H1 (cell line): ENCODE results near the gene TUBA3C. TPM values are rescaled to one million over a fixed set of nuclear protein-coding genes. Genes with fewer than 3 reads are reported as not detected.

Experiments
- ASH2L ChIP-seq: fragments of 200-600, 300-600 bp; sonication (generic); IDR thresholded peaks from one replicate; pipeline ENCODE4 v1.7.1; 2017; ENCODE audit warnings: low read length
- CHD7 ChIP-seq: fragments of 300-600 bp; sonication (generic); IDR thresholded peaks from 2 replicates; pipeline ENCODE4 v1.7.1; 2012; ENCODE audit warnings: low read length, moderate library complexity, mild to moderate bottlenecking, inconsistent platforms; ENCODE audit not compliant: insufficient replicate concordance
- CREB1 ChIP-seq: IDR thresholded peaks from 2 replicates; pipeline ENCODE4 v1.6.1; 2012; ENCODE audit warnings: inconsistent platforms
- FOSL1 ChIP-seq: IDR thresholded peaks from 2 replicates; pipeline ENCODE4 v1.6.1; 2011; ENCODE audit warnings: mild to moderate bottlenecking, low read depth, low read length, moderate library complexity; ENCODE audit not compliant: insufficient read depth
- MAX ChIP-seq: IDR thresholded peaks from 2 replicates; pipeline ENCODE4 v1.6.1; 2012; ENCODE audit warnings: inconsistent platforms
- POU5F1 ChIP-seq: IDR thresholded peaks from 2 replicates; pipeline ENCODE4 v1.6.1; 2011; ENCODE audit warnings: low read depth, mild to moderate bottlenecking, low read length, moderate library complexity
- RNF2 ChIP-seq: fragments of 200-900, 300-1000 bp; sonication (generic); IDR thresholded peaks from 2 replicates; pipeline ENCODE4 v1.7.1; 2016; ENCODE audit warnings: borderline replicate concordance, low read depth, mild to moderate bottlenecking, antibody characterized with exemption, low read length; ENCODE audit not compliant: poor library complexity, severe bottlenecking; ENCODE audit errors: missing control alignments
- SIX5 ChIP-seq: IDR thresholded peaks from 2 replicates; pipeline ENCODE4 v1.6.1; 2011; ENCODE audit warnings: mild to moderate bottlenecking, low read depth, low read length
- TAF1 ChIP-seq: IDR thresholded peaks from 2 replicates; pipeline ENCODE4 v1.6.1; 2011; ENCODE audit warnings: mild to moderate bottlenecking, low read depth, low read length
- polyA plus RNA-seq, 7 experiments: library from polyadenylated mRNA; depleted of rRNA in 3 of 7; stranded (reverse) in 5 of 7; unstranded in 2 of 7; fragments of >200 nt in 5 of 7; fragments of 200-250 nt in 2 of 7; gene quantifications; 1 replicate in 5 of 7; 2 replicates in 1 of 7; 4 replicates in 1 of 7; pipeline versions ENCODE4 v1.2.1 to v1.2.3, GENCODE V29; 2011 to 2013; ENCODE audit warnings: missing spikeins in 2 of 7, mixed read lengths in 2 of 7
- total RNA-seq: library from RNA; stranded (reverse); fragmentation: NEBNext Ultra II Directional; extraction: Animal tissue kit (Norgen Biotek cat#: 25700); gene quantifications from 2 replicates; pipeline ENCODE4 v1.2.1, GENCODE V29; 2021

Gene TUBA3C
- total and polyA plus RNA-seq, 2 of the 8 experiments (the other 6 are each of a cell fraction or from before 2014, with no cell fraction given) = not detected

GRCh38 chr13:19181021-19181620 is 503 bp downstream of the TUBA3C start (continued):
- no peak for TF ChIP-seq CHD7
- TF ChIP-seq POU5F1 = no peak
- TF ChIP-seq MAX = no peak
- TF ChIP-seq ASH2L = no peak
- no peak for TF ChIP-seq FOSL1
- no peak for TF ChIP-seq TAF1
- no peak for TF ChIP-seq CREB1
- no peak for TF ChIP-seq RNF2
- TF ChIP-seq SIX5 = no peak
